K562 (cell line): ENCODE measurements around the gene MYRIP.

ENCODE experiments used
- ATF3 ChIP-seq, 2 experiments: fragments of 450-650 bp in 1 of 2; sonication (generic) in 1 of 2; formaldehyde crosslinking in 1 of 2; IDR thresholded peaks in 1 of 2; conservative IDR thresholded peaks in 1 of 2; 2 replicates each; pipeline versions ENCODE4 v1.6.1 to v1.8.1; 2016 to 2023; ENCODE audit warnings: mild to moderate bottlenecking in 2 of 2, moderate library complexity in 2 of 2, inconsistent platforms in 1 of 2, missing genetic modification reagents in 1 of 2
- MAZ ChIP-seq, 2 experiments: fragments of 450-650 bp in 1 of 2; sonication (generic) in 1 of 2; formaldehyde crosslinking; IDR thresholded peaks in 1 of 2; conservative IDR thresholded peaks in 1 of 2; 2 replicates each; pipeline versions ENCODE4 v1.4.0 to v1.5.0; 2020; ENCODE audit warnings: mild to moderate bottlenecking in 1 of 2, missing genetic modification reagents in 1 of 2
- SMARCA5 ChIP-seq: fragments of 450-650 bp; IDR thresholded peaks from 2 replicates; pipeline ENCODE4 v1.6.1; 2016
- TF ChIP-seq, protein P1 (sequence below), 2 experiments: fragments of 450-650 bp in 1 of 2; IDR thresholded peaks; 2 replicates each; pipeline ENCODE4 v1.6.1; 2011 to 2017; ENCODE audit warnings: low read depth in 2 of 2, antibody characterized with exemption in 1 of 2, borderline replicate concordance in 1 of 2, low read length in 1 of 2, mild to moderate bottlenecking in 1 of 2, mixed read lengths in 1 of 2; ENCODE audit not compliant: control insufficient read depth in 1 of 2

GRCh38 chr3:39762537-39763070, 46.8 kb upstream of the MYRIP start:
- no peak for TF ChIP-seq ATF3 (IDR thresholded peaks at IDR 0.05)
- no peak for TF ChIP-seq ATF3 (CRISPR knock-in tag; conservative IDR thresholded peaks at IDR 0.05)
- no peak for TF ChIP-seq MAZ (CRISPR knock-in tag; conservative IDR thresholded peaks at IDR 0.05 in 1 of 2, IDR thresholded peaks at IDR 0.05 in 1 of 2)
- no peak for TF ChIP-seq SMARCA5
- TF ChIP-seq, protein P1, sequence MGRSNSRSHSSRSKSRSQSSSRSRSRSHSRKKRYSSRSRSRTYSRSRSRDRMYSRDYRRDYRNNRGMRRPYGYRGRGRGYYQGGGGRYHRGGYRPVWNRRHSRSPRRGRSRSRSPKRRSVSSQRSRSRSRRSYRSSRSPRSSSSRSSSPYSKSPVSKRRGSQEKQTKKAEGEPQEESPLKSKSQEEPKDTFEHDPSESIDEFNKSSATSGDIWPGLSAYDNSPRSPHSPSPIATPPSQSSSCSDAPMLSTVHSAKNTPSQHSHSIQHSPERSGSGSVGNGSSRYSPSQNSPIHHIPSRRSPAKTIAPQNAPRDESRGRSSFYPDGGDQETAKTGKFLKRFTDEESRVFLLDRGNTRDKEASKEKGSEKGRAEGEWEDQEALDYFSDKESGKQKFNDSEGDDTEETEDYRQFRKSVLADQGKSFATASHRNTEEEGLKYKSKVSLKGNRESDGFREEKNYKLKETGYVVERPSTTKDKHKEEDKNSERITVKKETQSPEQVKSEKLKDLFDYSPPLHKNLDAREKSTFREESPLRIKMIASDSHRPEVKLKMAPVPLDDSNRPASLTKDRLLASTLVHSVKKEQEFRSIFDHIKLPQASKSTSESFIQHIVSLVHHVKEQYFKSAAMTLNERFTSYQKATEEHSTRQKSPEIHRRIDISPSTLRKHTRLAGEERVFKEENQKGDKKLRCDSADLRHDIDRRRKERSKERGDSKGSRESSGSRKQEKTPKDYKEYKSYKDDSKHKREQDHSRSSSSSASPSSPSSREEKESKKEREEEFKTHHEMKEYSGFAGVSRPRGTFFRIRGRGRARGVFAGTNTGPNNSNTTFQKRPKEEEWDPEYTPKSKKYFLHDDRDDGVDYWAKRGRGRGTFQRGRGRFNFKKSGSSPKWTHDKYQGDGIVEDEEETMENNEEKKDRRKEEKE (IDR thresholded peaks at IDR 0.05; ENCODE audit: borderline replicate concordance in 1 of 2, control insufficient read depth in 1 of 2, low read depth in 2 of 2, low read length in 1 of 2): no peak
